Progenitor cell of endocrine pancreas (in vitro differentiated cells): Measurements from ENCODE around the gene TMSB4X. TPM values are rescaled to one million over a fixed set of nuclear protein-coding genes. Genes with fewer than 3 reads are reported as not detected.

ENCODE experiments used
- DNase-seq: peaks from one replicate; pipeline ENCODE4 v3.0.0; 2021; ENCODE audit warnings: low spot score; ENCODE audit not compliant: unreplicated experiment
- H3K27ac Mint-ChIP-seq: 2 replicates; pipeline ENCODE4 v1.8.0; 2021; ENCODE audit warnings: mild to moderate bottlenecking, moderate library complexity, mixed read lengths
- H3K27me3 Mint-ChIP-seq: 2 replicates; pipeline ENCODE4 v1.8.0; 2021; ENCODE audit warnings: mixed read lengths
- H3K36me3 Mint-ChIP-seq: 2 replicates; pipeline ENCODE4 v1.8.0; 2022; ENCODE audit warnings: mixed read lengths; ENCODE audit not compliant: insufficient read depth
- H3K4me1 Mint-ChIP-seq: 2 replicates; pipeline ENCODE4 v1.8.0; 2021; ENCODE audit warnings: low read depth, mixed read lengths
- H3K4me3 Mint-ChIP-seq: 2 replicates; pipeline ENCODE4 v1.8.0; 2021; ENCODE audit warnings: low read depth, mild to moderate bottlenecking, moderate library complexity, mixed read lengths
- H3K9me3 Mint-ChIP-seq: 2 replicates; pipeline ENCODE4 v1.8.0; 2021; ENCODE audit warnings: low read depth, mixed read lengths
- total RNA-seq: library from RNA; stranded (reverse); gene quantifications from 2 replicates; pipeline ENCODE4 v1.2.1, GENCODE V29; 2021
- TF ChIP-seq, protein P1 (sequence below): fragments of 200-600 bp; sonication (generic); IDR thresholded peaks from one replicate; pipeline ENCODE4 v1.5.0; 2021; ENCODE audit warnings: antibody characterized with exemption, mild to moderate bottlenecking; ENCODE audit not compliant: unreplicated experiment

TMSB4X gene
- total RNA-seq, 1 donor from 2014 or later = 1,699 TPM

DNA sequence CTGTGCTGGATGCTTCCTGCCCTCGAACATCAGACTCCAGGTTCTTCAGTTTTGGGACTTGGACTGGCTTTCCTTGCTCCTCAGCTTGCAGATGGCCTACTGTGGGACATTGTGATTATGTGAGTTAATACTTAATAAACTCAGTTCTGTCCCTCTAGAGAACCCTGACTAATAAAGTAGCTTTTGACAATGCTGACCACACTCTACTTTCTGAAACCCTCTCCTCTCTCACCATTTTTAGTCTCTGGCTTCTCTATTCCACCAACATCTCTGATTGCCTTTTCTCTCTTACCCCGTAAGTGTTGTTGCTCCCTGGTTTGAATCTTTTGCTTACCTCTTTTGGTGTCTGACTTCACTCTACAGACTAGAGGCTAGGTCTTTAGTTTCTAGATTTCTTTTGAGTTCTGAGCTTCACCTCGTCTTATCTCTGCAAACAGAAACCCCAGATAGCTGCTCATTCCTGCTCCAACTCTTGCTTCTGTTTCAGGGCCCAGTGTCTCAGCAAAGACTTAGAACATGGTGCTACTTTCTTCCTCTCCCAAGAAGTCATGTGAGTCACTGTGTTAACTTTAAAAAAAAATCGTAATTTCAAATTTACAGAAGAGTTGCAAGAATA is 11.4 kb downstream of the TMSB4X start:
- H3K4me3 Mint-ChIP-seq = no peak overlapping the region
- no peak for DNase-seq
- H3K27me3 Mint-ChIP-seq = no peaks in the 10 kb centered on the region
- H3K4me1 Mint-ChIP-seq = peaks cover 17% of the 10 kb centered on the region
- peaks cover 34% of the 10 kb centered on the region for H3K9me3 Mint-ChIP-seq
- TF ChIP-seq, protein P1, sequence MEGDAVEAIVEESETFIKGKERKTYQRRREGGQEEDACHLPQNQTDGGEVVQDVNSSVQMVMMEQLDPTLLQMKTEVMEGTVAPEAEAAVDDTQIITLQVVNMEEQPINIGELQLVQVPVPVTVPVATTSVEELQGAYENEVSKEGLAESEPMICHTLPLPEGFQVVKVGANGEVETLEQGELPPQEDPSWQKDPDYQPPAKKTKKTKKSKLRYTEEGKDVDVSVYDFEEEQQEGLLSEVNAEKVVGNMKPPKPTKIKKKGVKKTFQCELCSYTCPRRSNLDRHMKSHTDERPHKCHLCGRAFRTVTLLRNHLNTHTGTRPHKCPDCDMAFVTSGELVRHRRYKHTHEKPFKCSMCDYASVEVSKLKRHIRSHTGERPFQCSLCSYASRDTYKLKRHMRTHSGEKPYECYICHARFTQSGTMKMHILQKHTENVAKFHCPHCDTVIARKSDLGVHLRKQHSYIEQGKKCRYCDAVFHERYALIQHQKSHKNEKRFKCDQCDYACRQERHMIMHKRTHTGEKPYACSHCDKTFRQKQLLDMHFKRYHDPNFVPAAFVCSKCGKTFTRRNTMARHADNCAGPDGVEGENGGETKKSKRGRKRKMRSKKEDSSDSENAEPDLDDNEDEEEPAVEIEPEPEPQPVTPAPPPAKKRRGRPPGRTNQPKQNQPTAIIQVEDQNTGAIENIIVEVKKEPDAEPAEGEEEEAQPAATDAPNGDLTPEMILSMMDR = no peak
- peaks cover 3% of the 10 kb centered on the region for H3K36me3 Mint-ChIP-seq
- no peak overlapping the region for H3K27ac Mint-ChIP-seq

DNA sequence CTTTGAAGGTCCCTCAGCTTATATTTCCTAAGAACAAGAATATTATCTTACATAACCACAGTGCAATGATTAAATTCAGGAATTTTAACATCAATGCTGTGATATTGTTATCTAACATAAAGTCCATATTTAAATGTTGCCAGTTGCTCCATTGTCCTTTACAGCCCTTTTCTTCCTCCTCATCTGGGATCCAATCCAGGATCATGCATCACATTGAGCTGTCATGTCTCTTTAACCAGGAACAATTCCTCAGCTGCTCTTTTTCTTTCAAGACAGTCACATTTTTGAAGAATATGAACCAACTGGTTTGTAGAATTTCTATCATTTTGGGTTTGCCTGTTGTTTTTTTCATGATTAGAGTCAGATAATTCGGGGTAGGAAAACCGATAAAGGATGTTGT is 12.0 kb downstream of the TMSB4X start:
- no peak for DNase-seq
- H3K36me3 Mint-ChIP-seq = peaks cover 3% of the 10 kb centered on the region
- no peaks in the 10 kb centered on the region for H3K27me3 Mint-ChIP-seq
- TF ChIP-seq, protein P1 = no peak
- H3K9me3 Mint-ChIP-seq = peaks cover 39% of the 10 kb centered on the region
- no peak overlapping the region for H3K27ac Mint-ChIP-seq
- no peak overlapping the region for H3K4me3 Mint-ChIP-seq
- H3K4me1 Mint-ChIP-seq = peaks cover 17% of the 10 kb centered on the region

DNA sequence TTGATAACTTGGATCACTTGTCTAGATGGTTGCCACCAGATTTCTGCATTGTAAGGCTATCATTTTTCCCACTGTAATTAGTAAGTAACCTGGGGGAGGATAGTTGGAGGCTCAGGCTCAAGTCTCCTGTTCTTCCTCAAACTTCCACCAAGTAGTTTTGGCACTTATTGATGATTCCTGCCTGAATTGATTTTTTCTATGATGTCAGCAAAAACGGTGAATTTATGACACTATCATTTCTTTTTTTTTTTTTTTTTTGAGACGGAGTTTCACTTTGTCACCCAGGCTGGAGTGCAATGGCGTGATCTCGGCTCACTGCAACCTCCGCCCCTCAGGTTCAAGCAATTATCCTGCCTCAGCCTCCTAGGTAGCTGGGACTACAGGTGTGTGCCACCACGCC is 12.4 kb downstream of the TMSB4X start:
- TF ChIP-seq, protein P1 = no peak
- Mint-ChIP-seq H3K27ac (no peak overlapping the region), H3K27me3 (no peaks in the 10 kb centered on the region), H3K36me3 (peaks cover 3% of the 10 kb centered on the region), H3K4me1 (peaks cover 17% of the 10 kb centered on the region), H3K9me3 (peaks cover 39% of the 10 kb centered on the region), H3K4me3 (no peak overlapping the region)
- no peak for DNase-seq

DNA sequence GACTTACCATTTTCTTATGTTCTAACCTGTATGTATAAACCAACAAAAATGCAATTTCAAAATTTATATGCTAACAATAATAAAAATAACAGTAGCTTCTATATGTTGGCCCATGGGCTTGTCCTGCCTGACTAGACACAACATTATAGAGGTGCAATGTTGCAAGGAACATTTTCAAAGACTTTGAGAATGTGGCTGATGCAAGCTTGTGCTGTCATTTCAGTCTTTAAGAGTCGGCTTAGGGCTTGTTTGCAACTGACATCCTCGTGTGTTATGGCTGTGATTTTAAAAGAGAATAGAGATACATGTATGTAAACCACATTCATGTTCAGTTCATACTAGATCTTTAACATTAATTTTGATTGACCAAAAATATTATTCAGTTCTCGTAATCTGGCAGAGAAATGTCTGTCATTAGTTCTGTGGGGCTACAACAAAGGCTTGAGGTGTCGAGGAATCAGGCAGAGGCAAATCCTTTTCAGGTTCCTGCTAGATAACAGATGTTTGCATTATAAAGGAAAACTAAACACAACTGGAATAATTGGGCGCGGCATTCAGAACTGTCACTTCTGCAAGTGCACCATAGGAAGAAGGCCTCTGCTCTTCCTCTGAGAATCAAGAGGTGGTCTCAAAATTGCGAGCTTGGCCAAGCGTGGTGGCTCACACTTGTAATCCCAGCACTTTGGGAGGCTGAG is 13.1 kb downstream of the TMSB4X start:
- Mint-ChIP-seq H3K27me3 (no peaks in the 10 kb centered on the region), H3K9me3 (peaks cover 39% of the 10 kb centered on the region), H3K4me3 (no peak overlapping the region), H3K27ac (peak overlapping the region; percentile 94), H3K36me3 (peaks cover 3% of the 10 kb centered on the region), H3K4me1 (peaks cover 17% of the 10 kb centered on the region)
- TF ChIP-seq, protein P1 = no peak
- no peak for DNase-seq

DNA sequence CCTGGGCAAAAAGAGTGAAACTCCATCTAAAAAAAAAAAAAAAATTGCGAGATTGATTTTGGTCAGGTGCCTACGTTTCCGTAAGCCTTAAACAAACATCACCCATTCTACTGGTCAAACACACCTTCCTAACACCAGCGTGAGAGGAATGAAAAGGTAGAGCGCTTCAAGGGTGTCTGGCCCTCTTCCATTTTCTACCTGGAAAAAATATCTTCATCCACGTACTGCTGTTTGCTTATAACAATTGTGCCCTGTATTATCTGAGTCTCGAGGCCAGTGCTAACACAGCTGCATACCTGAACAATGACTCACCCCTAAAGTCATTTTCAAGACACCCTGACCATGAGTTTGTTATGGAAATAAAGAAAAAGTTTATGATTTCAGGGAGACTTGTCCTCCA is 13.9 kb downstream of the TMSB4X start:
- Mint-ChIP-seq H3K27ac (peak overlapping the region; percentile 94), H3K9me3 (peaks cover 35% of the 10 kb centered on the region), H3K4me3 (no peak overlapping the region), H3K4me1 (peaks cover 19% of the 10 kb centered on the region), H3K36me3 (peaks cover 3% of the 10 kb centered on the region), H3K27me3 (no peaks in the 10 kb centered on the region)
- no peak for DNase-seq
- TF ChIP-seq, protein P1 = no peak
